Coronary artery (tissue), 2 donors: ENCODE measurements around the gene CD244.

Experiments
- DNase-seq: peaks from one replicate; pipeline ENCODE4 v3.0.0-alpha.2; 2017; ENCODE audit warnings: low spot score
- H3K27ac ChIP-seq, 2 donors: fragments of 200-600 bp; sonication (generic); one replicate each; pipeline ENCODE4 v1.5.1; 2016 to 2019
- H3K4me3 ChIP-seq: fragments of 200-600 bp; sonication (generic); 2 replicates; pipeline ENCODE4 v1.5.1; 2016; ENCODE audit warnings: mild to moderate bottlenecking, moderate library complexity
- CTCF ChIP-seq: fragments of 200-600 bp; sonication (generic); IDR thresholded peaks from one replicate; pipeline ENCODE4 v1.5.1; 2019; ENCODE audit warnings: antibody characterized with exemption

The CD244 gene

GRCh38 chr1:160858097-160858496 lies 4.6 kb downstream of the CD244 start:
- no peak overlapping the region for H3K4me3 ChIP-seq
- no peak for DNase-seq
- H3K27ac ChIP-seq, result no peak overlapping the region
- no peak for TF ChIP-seq CTCF

DNA sequence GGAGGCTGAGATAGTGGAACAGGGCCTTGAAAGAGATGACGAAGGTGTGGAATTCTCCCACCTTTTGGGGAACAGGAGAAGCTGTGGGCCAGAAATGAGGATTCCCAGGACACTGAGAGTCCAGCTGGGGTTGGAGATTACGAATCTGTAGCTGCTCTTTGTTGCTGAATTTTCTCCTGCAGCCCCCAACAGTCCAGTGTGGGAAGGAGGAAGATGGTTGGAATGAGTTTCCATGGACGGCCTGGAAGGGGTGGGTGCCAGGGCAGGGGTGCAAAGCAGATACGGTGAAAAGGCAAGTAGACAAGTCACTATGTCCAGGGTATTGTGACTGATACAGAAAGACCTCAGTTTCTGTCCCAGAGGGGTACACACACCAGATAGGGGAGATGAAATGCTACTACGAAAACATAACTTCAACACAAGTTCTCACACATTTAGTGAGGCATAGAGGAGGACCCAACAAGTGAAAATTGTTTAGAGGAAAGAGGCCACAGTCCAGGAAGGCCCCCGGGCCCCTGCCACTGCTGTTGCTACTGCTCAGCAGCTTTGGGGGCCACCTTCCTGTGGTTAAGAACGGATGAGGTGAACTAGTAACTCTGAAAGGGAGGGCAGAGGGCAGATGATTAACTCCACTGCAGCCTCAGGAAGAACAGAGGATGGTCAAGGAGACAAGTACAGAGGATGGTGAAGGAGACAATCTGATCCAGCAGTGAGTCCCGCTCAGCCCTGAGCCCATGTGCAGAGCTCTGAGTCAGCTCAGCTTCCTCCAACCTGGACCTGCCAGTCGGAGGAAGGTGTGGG lies 7.3 kb downstream of the CD244 start:
- H3K27ac ChIP-seq, result no peak overlapping the region
- no peak overlapping the region for H3K4me3 ChIP-seq
- DNase-seq, result no peak
- TF ChIP-seq CTCF, result no peak

GRCh38 chr1:160853754-160854153 lies 8.9 kb downstream of the CD244 start:
- Histone ChIP-seq H3K4me3 (no peak overlapping the region), H3K27ac (no peak overlapping the region)
- TF ChIP-seq CTCF, result no peak
- no peak for DNase-seq

DNA sequence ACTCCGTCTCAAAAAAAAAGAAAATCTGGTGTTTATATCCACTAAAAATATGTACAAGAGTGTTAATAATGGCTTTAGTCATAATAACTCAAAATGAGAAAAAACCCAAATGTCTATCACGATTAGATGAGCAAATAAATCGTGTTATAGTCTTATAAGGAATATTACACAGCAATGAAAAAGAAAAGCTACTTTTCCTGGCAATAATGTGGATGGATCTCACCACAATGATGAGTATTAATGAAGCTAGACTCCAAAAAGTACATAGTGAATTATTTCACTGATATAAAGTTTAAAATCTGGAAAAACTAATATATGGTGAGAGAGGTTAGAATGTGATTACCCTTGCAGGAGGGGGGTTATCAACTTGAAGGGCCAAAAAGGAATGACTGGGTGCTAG lies 9.7 kb downstream of the CD244 start:
- TF ChIP-seq CTCF, result no peak
- H3K27ac ChIP-seq, result no peak overlapping the region
- no peak for DNase-seq
- no peak overlapping the region for H3K4me3 ChIP-seq

- Histone ChIP-seq H3K4me3 (no peak overlapping the region), H3K27ac (no peak overlapping the region)
- TF ChIP-seq CTCF, result no peak
- DNase-seq, result no peak
Observed at GRCh38 chr1:160850993-160851392, 11.7 kb downstream of the CD244 start.

DNA sequence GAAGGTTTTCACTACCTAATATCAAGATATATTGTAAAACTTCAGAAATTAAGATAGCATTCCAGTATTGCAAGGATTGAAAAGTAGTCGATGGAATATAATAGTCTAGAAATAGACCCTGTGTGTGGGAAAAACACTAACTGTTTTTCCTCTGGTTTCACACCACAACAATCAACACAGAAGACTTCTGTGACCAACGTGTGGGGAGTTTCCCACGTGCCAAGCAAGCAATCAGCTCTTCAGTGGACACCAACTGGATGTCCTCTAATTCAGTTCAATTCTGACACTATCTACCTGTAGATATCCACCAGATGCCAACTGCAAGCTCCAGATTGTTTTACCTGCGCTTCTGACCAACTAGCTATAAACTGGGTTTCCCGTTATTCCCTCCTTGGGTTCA lies 12.1 kb downstream of the CD244 start:
- DNase-seq, result no peak
- no peak overlapping the region for H3K27ac ChIP-seq
- TF ChIP-seq CTCF, result no peak
- no peak overlapping the region for H3K4me3 ChIP-seq

DNA sequence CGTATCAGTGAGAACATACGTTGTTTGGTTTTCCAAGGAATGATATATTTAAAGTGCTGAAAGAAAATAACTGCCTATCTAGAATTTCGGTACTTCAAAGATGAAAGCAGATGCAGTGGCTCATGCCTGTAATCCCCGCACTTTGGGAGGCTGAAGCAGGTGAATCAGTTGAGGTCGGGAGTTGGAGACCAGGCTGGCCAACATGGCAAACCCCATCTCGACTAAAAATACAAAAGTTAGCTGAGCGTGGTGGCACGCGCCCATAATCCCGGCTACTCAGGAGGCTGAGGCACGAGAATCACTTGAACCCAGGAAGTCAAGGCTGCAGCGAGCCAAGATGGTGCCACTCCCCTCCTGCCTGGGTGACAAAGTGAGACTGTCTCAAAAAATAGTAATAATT lies 16.4 kb downstream of the CD244 start:
- Histone ChIP-seq H3K4me3 (no peak overlapping the region), H3K27ac (no peak overlapping the region)
- TF ChIP-seq CTCF, result no peak
- no peak for DNase-seq
